CD8-positive, alpha-beta memory T cell (primary cell): ENCODE data around the gene UBASH3B. TPM values are rescaled to one million over a fixed set of nuclear protein-coding genes. Genes with fewer than 3 reads are reported as not detected.

ENCODE experiments used
- CTCF ChIA-PET: fragments of 350-600 bp; sonication (Branson Sonifier 250); formaldehyde crosslinking; loops from one replicate; lab custom pipeline; 2021; ENCODE audit warnings: antibody characterized with exemption; lab: Charles Lee
- POLR2A ChIA-PET: fragments of 350-600 bp; sonication (Branson Sonifier 250); formaldehyde crosslinking; loops from one replicate; lab custom pipeline; 2021; ENCODE audit warnings: antibody characterized with exemption; lab: Charles Lee
- DNase-seq, 5 donors: peaks; one replicate each; pipeline versions ENCODE4 v3.0.0 to v3.0.0-alpha.2; 2020 to 2022; ENCODE audit warnings: mixed read lengths in 1 of 5
- H3K27ac ChIP-seq: one replicate; pipeline ENCODE4 v1.7.0; 2013; ENCODE audit warnings: low read depth, mild to moderate bottlenecking, low read length, moderate library complexity
- H3K27me3 ChIP-seq: 2 replicates; pipeline ENCODE4 v1.7.0; 2013; ENCODE audit warnings: low read length, mild to moderate bottlenecking; ENCODE audit not compliant: insufficient read depth, poor library complexity, severe bottlenecking
- H3K36me3 ChIP-seq: 2 replicates; pipeline ENCODE4 v1.7.0; 2013; ENCODE audit warnings: mild to moderate bottlenecking, low read length, moderate library complexity; ENCODE audit not compliant: insufficient read depth
- H3K4me1 ChIP-seq: 2 replicates; pipeline ENCODE4 v1.7.0; 2013; ENCODE audit warnings: mild to moderate bottlenecking, low read length, moderate library complexity; ENCODE audit not compliant: insufficient read depth
- H3K4me3 ChIP-seq: 2 replicates; pipeline ENCODE4 v1.7.0; 2013; ENCODE audit warnings: mild to moderate bottlenecking, low read length
- H3K9me3 ChIP-seq: 2 replicates; pipeline ENCODE4 v1.7.0; 2013; ENCODE audit warnings: mild to moderate bottlenecking, low read length
- H3K27ac Mint-ChIP-seq, 8 donors: one replicate each; pipeline ENCODE4 v1.8.0; 2020 to 2021; ENCODE audit warnings: mixed read lengths in 8 of 8, mild to moderate bottlenecking in 6 of 8, inconsistent platforms in 3 of 8, moderate library complexity in 3 of 8
- H3K27me3 Mint-ChIP-seq, 2 donors: one replicate each; pipeline ENCODE4 v1.8.0; 2020 to 2021; ENCODE audit warnings: mixed read lengths in 2 of 2, mild to moderate bottlenecking in 1 of 2, moderate library complexity in 1 of 2
- H3K36me3 Mint-ChIP-seq, 3 donors: one replicate each; pipeline ENCODE4 v1.8.0; 2020 to 2021; ENCODE audit warnings: mixed read lengths in 3 of 3, inconsistent platforms in 1 of 3, mild to moderate bottlenecking in 1 of 3
- H3K4me1 Mint-ChIP-seq, 3 donors: one replicate each; pipeline ENCODE4 v1.8.0; 2020 to 2021; ENCODE audit warnings: mixed read lengths in 3 of 3, inconsistent platforms in 1 of 3, mild to moderate bottlenecking in 1 of 3
- H3K4me3 Mint-ChIP-seq, 7 donors: one replicate each; pipeline ENCODE4 v1.8.0; 2020 to 2021; ENCODE audit warnings: mixed read lengths in 7 of 7, mild to moderate bottlenecking in 6 of 7, moderate library complexity in 4 of 7, inconsistent platforms in 2 of 7
- H3K9me3 Mint-ChIP-seq, 5 donors: one replicate each; pipeline ENCODE4 v1.8.0; 2020 to 2022; ENCODE audit warnings: mixed read lengths in 5 of 5, mild to moderate bottlenecking in 3 of 5, moderate library complexity in 2 of 5, inconsistent platforms in 1 of 5
- polyA plus RNA-seq: library from polyadenylated mRNA; unstranded; fragments of 300-500 nt; fragmentation: Illumina TruSeq; gene quantifications from one replicate; pipeline ENCODE4 v1.2.3, GENCODE V29; 2021
- total RNA-seq, 2 experiments: library from RNA; stranded (reverse); gene quantifications; one replicate each; pipeline ENCODE4 v1.2.3, GENCODE V29; 2021

Gene UBASH3B
- total and polyA plus RNA-seq, 3 experiments from 2014 or later, result 12.0 to 36.4 (median 34.6) TPM

GRCh38 chr11:122734848-122735496 lies 79.5 kb downstream of the UBASH3B start:
- peaks cover 1 to 5% (median 4%) of the 10 kb centered on the region in 3 donors for H3K36me3 Mint-ChIP-seq
- Histone ChIP-seq H3K27ac (no peak overlapping the region), H3K36me3 (no peaks in the 10 kb centered on the region), H3K9me3 (no peaks in the 10 kb centered on the region), H3K4me3 (no peak overlapping the region), H3K4me1 (peaks cover 42% of the 10 kb centered on the region), H3K27me3 (no peaks in the 10 kb centered on the region)
- ChIA-PET POLR2A (interaction anchor here (1.1 kb wide), 1 partner anchor 11 kb away, joined by 3 read pairs; no protein-coding TSS in a partner anchor), CTCF (interaction anchor here (1.1 to 1.9 kb wide), 4 partner anchors 10 to 79 kb away, joined by 3 to 9 read pairs (median 6); partner anchors contain the start of gene UBASH3B)
- H3K27ac Mint-ChIP-seq, result peak overlapping the region; percentile 27 to 94 (median 68)
- H3K9me3 Mint-ChIP-seq, result no peaks in the 10 kb centered on the region
- H3K27me3 Mint-ChIP-seq, result peaks cover 0 to 1% of the 10 kb centered on the region in 2 donors
- H3K4me1 Mint-ChIP-seq, result peaks cover 7 to 29% (median 24%) of the 10 kb centered on the region in 3 donors
- no peak for DNase-seq
- H3K4me3 Mint-ChIP-seq, result peak overlapping the region in 6 of 7 donors; percentile 42 to 75 (median 59)

- CTCF ChIA-PET, result interaction anchor here (0.8 to 3.5 kb wide), 2 partner anchors 11 to 17 kb away, joined by 3 to 19 read pairs; no protein-coding TSS in a partner anchor
- no peak overlapping the region for H3K27ac Mint-ChIP-seq
- no peaks in the 10 kb centered on the region for H3K36me3 ChIP-seq
- no peak overlapping the region for H3K4me3 ChIP-seq
- no peaks in the 10 kb centered on the region for H3K27me3 Mint-ChIP-seq
- DNase-seq, result no peak
- H3K4me1 ChIP-seq, result peaks cover 43% of the 10 kb centered on the region
- peaks cover 0 to 1% (median 0%) of the 10 kb centered on the region in 3 donors for H3K36me3 Mint-ChIP-seq
- POLR2A ChIA-PET, result no interaction called here
- no peaks in the 10 kb centered on the region for H3K9me3 ChIP-seq
- no peaks in the 10 kb centered on the region for H3K9me3 Mint-ChIP-seq
- no peak overlapping the region for H3K27ac ChIP-seq
- no peaks in the 10 kb centered on the region for H3K27me3 ChIP-seq
- H3K4me3 Mint-ChIP-seq, result no peak overlapping the region
- H3K4me1 Mint-ChIP-seq, result peaks cover 15 to 21% (median 18%) of the 10 kb centered on the region in 3 donors
These were observed 82.6 kb downstream of the UBASH3B start for GRCh38 chr11:122737951-122738693.

- Mint-ChIP-seq H3K27ac (peak overlapping the region in 6 of 8 donors; percentile 9 to 92 (median 62)), H3K27me3 (no peaks in the 10 kb centered on the region), H3K4me3 (peak overlapping the region in 3 of 7 donors; percentile 6 to 54 (median 36)), H3K4me1 (peaks cover 9 to 21% (median 15%) of the 10 kb centered on the region in 3 donors), H3K36me3 (no peaks in the 10 kb centered on the region), H3K9me3 (no peaks in the 10 kb centered on the region)
- POLR2A ChIA-PET, result no interaction called here
- no peaks in the 10 kb centered on the region for H3K36me3 ChIP-seq
- no peaks in the 10 kb centered on the region for H3K9me3 ChIP-seq
- no peak overlapping the region for H3K4me3 ChIP-seq
- CTCF ChIA-PET, result no interaction called here
- H3K27ac ChIP-seq, result no peak overlapping the region
- no peak for DNase-seq
- no peaks in the 10 kb centered on the region for H3K27me3 ChIP-seq
- peaks cover 48% of the 10 kb centered on the region for H3K4me1 ChIP-seq
These were observed 86.2 kb downstream of the UBASH3B start for GRCh38 chr11:122741613-122742300.

- no peaks in the 10 kb centered on the region for H3K27me3 ChIP-seq
- ChIA-PET CTCF (interaction anchor here (1.3 to 6.0 kb wide), 3 partner anchors 13 to 114 kb away, joined by 4 to 59 read pairs (median 9); no protein-coding TSS in a partner anchor), POLR2A (interaction anchor here (1.2 to 2.2 kb wide), 3 partner anchors 12 to 86 kb away, joined by 4 to 7 read pairs (median 6); no protein-coding TSS in a partner anchor)
- no peak overlapping the region for H3K4me3 ChIP-seq
- H3K4me1 ChIP-seq, result peaks cover 55% of the 10 kb centered on the region
- Mint-ChIP-seq H3K4me1 (peaks cover 9 to 21% (median 15%) of the 10 kb centered on the region in 3 donors), H3K27ac (peak overlapping the region in 5 of 8 donors; percentile 18 to 86 (median 52)), H3K4me3 (peak overlapping the region in 3 of 7 donors; percentile 6 to 54 (median 36)), H3K27me3 (no peaks in the 10 kb centered on the region), H3K36me3 (no peaks in the 10 kb centered on the region), H3K9me3 (no peaks in the 10 kb centered on the region)
- no peak overlapping the region for H3K27ac ChIP-seq
- DNase-seq, result no peak
- H3K9me3 ChIP-seq, result no peaks in the 10 kb centered on the region
- H3K36me3 ChIP-seq, result no peaks in the 10 kb centered on the region
These were observed 86.9 kb downstream of the UBASH3B start for GRCh38 chr11:122742301-122743018.

- Histone ChIP-seq H3K4me3 (peak overlapping the region; percentile 36), H3K27ac (no peak overlapping the region), H3K27me3 (no peaks in the 10 kb centered on the region), H3K36me3 (no peaks in the 10 kb centered on the region), H3K4me1 (peaks cover 63% of the 10 kb centered on the region), H3K9me3 (no peaks in the 10 kb centered on the region)
- no peaks in the 10 kb centered on the region for H3K36me3 Mint-ChIP-seq
- peaks cover 9 to 21% (median 17%) of the 10 kb centered on the region in 3 donors for H3K4me1 Mint-ChIP-seq
- DNase-seq, result no peak
- H3K4me3 Mint-ChIP-seq, result peak overlapping the region in 1 of 7 donors; percentile 43
- no peaks in the 10 kb centered on the region for H3K9me3 Mint-ChIP-seq
- CTCF ChIA-PET, result interaction anchor here (0.5 to 6.0 kb wide), 6 partner anchors 12 to 114 kb away, joined by 3 to 59 read pairs (median 4); no protein-coding TSS in a partner anchor
- H3K27ac Mint-ChIP-seq, result no peak overlapping the region
- POLR2A ChIA-PET, result interaction anchor here (1.0 to 2.2 kb wide), 5 partner anchors 11 to 87 kb away, joined by 3 to 7 read pairs (median 4); no protein-coding TSS in a partner anchor
- H3K27me3 Mint-ChIP-seq, result no peaks in the 10 kb centered on the region
These were observed 87.7 kb downstream of the UBASH3B start for GRCh38 chr11:122743097-122743741.

- H3K9me3 ChIP-seq, result no peaks in the 10 kb centered on the region
- H3K27me3 ChIP-seq, result no peaks in the 10 kb centered on the region
- Mint-ChIP-seq H3K27ac (no peak overlapping the region), H3K4me3 (no peak overlapping the region), H3K27me3 (no peaks in the 10 kb centered on the region), H3K36me3 (no peaks in the 10 kb centered on the region), H3K4me1 (peaks cover 9 to 24% (median 21%) of the 10 kb centered on the region in 3 donors), H3K9me3 (no peaks in the 10 kb centered on the region)
- CTCF ChIA-PET, result interaction anchor here (0.5 to 6.0 kb wide), 8 partner anchors 8 to 115 kb away, joined by 3 to 59 read pairs (median 4); no protein-coding TSS in a partner anchor
- no peaks in the 10 kb centered on the region for H3K36me3 ChIP-seq
- POLR2A ChIA-PET, result interaction anchor here (1.0 to 2.2 kb wide), 5 partner anchors 10 to 87 kb away, joined by 3 to 7 read pairs (median 4); no protein-coding TSS in a partner anchor
- peak overlapping the region; percentile 36 for H3K4me3 ChIP-seq
- peak; percentile 50 to 88 (median 74) for DNase-seq
- peak overlapping the region; percentile 26 for H3K27ac ChIP-seq
- H3K4me1 ChIP-seq, result peaks cover 70% of the 10 kb centered on the region
These were observed 88.4 kb downstream of the UBASH3B start for GRCh38 chr11:122743949-122744348.
